Stimulated activated CD4-positive, alpha-beta T cell treated with anti-CD3 and anti-CD28 coated beads, TNF-alpha, amount 100 ng/mL, for 1 hour (primary cell): ENCODE results near the gene ZNF79.

Experiments
- DNase-seq, 3 donors: peaks; one replicate each; pipeline ENCODE4 v3.0.0-alpha.2; 2020; ENCODE audit warnings: low read depth in 3 of 3, low spot score in 1 of 3

ZNF79 gene

DNA sequence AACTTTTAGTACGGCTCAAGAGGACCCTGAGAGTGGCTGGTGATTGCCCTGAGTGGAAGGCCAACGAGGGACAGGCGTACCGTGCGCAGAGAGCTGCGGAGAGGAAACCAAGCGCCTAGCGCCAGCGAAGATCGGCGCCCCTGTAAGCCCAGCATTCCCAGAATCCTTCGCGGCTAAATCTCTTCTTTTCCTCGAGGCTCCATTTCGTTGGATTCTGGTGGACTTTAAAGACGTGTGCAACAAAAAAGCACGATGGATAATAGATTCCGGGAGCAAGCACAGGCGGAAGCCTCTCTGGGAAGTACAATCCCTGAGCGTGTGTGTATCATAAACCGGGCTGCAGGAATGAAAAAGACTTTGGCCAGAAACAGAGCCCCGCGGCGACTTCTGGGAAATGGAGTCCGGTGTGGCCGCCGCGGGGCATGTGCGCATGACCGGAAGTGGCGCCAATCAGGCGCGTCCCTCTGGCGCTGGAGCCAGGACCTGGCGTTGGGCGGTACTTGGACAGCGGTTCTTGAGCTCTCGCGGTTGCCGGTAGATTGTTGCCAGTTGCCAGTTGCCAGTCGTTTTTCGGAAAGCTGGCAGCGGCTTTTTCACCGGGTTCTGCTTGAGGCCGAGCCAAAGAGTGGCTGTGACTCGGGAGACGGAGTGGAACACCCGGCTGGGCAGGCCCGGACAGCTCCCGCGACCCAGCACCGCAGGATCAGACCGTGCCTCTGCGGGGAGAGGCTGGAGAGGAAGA is at the start of gene ZNF79:
Gene ZNF79 (plus strand): TSS at position 449 of the 742 bp plus-strand sequence. CDS start 406 bp downstream, outside the sequence.
- DNase-seq: peak; percentile 61 to 86 (median 78)

DNA sequence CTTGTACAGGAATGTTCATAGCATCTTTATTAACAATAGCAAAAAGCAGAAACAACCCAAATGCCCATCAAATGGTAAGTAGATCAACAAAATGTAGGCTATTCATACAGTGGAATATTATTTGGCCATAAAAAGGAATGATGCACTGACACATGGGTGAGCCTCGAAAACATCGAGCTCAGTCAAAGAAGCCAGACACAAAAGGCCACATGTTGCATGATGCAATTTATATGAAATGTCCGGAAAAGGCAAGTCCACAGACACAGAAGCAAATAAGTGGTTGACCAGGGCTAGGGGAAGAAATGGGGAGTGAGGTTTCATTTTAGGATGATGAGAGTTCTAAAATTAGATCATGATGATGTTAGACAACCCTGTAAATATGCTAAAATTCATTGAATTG is 43.7 kb upstream of the ZNF79 start:
- DNase-seq: no peak

DNA sequence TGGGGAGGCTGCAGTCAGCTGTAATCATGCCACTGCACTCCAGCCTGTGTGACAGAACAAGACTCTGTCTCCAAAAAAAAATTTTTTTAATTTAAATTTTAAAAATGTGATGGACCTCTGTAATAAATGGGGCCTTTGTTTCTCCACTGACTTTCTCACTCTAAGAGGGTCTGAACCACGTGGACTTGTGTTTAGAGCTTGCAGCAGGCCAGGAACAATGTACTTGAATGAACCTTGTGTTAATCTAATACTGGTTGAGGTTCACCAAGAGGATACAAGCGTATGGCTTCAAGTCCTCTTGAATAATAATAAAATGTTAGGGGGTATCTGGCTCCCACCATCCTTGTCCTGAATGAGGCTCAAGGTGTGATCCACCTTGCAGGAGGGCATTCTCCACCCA is 41.6 kb upstream of the ZNF79 start:
- no peak for DNase-seq

DNA sequence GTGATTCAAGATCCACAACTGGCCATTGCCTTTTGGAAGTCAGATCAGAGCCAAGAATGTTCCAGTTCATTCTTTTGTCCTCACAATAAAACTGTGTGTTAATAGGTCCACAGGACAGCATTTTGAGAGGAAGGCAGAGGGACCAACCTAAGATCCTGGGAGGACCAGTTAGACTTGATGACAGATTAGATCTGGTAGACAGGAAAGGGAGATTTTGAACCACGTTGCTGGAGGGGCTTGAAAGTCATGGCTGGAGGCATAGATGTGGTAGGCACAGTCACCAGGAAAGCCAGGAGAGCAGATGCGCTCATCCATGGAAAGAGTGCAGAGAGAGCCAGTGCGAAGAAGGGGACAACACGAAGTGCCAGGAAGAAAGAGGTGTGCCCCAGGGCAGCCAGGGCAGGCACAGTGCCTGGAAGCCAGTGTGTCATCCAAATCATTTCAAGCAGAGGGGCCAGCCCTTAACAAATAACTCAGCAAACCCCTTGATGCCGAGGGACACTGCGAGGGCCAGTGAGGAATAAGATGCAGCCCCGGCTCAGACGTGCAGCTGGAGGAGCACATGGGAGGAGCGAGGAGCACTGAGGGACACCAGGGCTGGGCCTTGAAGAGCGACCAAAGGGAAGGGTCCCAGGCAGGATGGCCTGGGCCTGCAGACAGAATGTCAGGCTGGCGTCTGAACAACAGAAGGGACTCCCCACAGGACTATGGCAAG is 40.0 kb upstream of the ZNF79 start:
- no peak for DNase-seq

DNA sequence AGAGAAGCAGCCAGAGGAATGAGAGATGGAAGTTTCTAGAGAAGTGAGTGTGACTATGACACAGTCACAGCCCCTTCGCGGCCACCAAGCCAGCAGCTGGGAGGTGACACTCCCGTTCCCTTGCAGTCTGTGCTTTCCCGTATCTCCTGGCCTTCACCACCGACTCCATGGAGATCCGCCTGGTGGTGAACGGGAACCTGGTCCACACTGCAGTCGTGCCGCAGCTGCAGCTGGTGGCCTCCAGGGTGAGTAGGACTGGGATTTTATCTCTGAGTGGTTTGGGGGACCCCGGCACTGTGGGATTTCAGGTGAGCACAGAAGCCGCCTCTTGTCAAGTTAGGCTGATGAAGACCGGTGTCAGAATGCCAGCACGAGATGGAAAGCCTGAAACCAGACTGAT is 39.3 kb upstream of the ZNF79 start:
- DNase-seq: no peak

DNA sequence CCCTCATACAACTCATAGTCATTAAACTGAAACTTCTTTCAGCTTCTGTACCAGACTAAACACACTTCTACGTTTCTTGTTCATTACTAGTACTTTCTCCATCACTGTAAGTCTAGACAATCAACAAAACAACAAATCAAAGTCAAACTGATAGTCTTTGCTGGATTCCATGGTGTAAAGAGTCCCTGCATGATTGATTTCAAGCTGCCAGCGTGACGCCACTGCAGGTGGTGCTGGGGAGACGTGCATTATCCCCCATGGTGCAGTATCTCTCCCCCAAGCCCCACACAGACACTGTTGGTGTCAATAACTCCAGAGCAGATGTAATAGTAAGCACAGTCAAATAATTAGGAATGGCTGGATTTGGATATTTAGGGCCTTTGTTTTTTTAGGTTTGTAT is 37.9 kb upstream of the ZNF79 start:
- DNase-seq: no peak

DNA sequence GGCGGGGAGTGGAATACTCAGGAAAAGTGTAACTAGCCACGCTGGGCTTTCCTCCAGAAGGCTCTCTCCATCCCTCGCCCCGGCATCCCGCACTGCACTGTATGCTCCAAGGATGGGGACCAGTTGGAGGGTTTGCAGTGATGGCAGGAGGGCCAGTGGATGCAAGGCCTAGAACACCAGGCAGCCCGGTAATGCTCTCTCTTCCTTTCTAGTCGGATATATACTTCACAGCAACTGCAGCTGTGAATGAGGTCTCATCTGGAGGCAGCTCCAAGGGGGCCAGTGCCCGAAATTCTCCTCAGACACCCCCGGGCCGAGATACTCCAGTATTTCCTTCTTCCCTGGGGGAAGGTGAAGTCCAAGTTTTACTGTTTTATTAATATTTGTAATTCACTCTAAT is 37.2 kb upstream of the ZNF79 start:
- no peak for DNase-seq

DNA sequence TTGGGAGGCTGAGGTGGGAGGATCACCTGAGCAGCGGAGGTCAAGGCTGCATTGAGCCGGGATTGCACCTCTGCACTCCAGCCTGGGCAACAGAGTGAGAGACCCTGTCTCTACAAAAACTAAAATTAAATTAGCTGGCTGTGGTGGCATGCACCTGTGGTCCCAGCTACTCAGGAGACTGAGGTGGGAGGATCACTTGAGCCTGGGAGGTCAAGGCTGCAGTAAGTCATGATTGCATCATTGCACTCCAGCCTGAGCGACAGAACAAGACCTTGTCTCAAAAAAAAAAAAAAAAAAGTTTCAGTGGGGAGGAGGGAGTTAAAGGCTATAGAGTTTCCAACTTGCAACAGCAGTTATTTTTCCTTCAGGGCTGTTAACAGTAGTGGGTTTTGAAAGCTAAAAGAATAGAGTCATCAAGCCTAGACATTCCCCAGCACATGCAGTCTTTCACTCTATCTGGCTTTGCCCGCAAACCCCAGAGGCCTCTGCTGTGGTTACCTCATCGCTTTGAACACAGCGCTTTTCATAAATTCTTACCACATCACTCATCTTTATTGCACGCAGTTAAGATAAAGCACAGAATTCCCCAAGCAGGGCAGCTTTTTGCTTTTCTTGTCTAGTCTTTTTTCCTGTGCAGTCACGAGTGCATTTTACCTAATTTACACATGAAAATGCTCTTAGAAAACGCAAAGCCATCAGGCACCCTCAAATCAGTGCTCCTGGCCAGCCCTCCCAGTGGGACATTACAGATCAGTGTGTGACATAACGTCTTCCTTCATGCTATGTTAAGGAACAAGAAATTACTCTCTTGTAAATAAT is 35.9 kb upstream of the ZNF79 start:
- peak; percentile 53 to 73 (median 68) for DNase-seq

DNA sequence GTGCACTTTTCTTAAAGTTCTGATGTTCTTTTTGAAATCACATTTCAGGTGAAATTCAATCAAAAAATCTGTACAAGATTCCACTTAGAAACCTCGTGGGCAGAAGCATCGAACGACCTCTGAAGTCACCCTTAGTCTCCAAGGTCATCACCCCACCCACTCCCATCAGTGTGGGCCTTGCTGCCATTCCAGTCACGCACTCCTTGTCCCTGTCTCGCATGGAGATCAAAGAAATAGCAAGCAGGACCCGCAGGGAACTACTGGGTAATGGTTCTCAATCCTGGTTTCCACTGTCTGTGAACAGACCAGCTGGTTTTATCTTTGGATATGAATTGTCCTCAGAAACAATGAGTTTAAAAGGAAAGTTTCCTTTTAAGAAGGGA is 35.3 kb upstream of the ZNF79 start:
- no peak for DNase-seq

DNA sequence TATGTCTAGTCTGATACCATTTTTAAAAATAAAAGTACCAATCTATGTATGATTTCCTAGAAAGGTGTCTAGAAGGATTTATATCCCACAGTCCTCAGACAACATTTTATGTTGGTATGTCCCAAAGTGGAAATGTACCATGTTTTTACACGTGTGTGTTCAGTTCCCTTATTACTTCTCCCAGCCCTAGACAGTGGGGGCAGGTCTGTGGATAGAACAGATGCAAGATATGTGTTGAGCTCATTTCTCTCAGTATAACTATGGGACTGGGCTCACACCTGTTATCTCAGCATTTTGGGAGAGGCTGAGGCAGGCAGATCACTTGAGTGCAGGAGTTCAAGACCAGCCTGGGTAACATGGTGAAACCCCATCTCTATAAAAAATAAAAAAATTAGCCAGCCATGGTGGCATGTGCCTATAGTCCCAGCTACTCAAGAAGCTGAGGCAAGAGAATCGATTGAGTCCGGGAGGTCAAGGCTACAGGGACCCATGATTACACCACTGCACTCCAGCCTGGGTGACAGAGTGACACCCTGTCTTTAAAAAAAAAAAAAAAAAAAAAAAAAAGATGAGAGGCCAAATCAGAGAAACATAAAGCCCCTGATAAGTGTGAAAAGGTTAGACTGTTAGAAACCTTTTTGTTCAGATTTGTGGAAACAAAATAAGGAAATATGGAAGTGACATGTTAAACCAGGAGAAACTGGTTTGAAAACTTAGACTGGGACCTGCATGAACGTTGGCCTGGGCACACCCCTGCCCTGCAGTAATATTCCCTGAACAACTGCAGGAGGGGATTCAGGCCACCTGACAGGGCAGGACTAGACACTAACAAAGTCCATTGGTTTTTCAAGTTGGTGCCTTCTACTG is 34.6 kb upstream of the ZNF79 start:
- DNase-seq: no peak

DNA sequence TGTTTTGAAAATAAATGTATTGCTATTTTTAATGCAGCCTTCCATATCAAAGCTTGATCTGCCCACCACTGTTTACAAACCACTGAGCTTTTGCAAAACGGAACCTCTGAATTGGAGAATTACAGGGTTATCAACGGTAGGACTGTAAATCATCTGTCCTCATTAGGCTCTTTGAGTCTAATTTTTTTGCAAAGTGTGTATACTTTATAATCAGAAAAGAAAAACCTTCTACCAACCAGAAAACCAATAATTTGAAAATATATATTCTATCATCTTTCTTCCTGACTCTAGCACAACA is 34.0 kb upstream of the ZNF79 start:
- DNase-seq: no peak

DNA sequence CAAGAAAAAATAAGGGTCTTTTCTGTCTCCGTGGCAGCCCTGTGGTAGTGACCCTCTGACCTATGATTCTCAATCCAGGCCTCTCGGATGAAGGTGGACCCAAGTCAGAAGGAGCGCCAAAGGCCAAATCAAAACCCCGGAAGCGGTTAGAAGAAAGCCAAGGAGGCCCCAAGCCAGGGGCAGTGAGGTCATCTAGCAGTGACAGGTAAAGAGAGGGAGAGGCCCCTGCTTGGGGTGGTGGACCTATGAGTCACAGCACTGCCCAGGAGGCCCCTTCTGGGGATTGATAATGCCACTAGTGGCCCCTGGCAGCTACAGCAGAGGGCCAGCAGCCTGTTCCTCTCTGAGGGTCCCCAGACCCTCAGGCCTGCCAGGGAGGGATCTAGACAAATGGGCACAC is 33.6 kb upstream of the ZNF79 start:
- DNase-seq: no peak

DNA sequence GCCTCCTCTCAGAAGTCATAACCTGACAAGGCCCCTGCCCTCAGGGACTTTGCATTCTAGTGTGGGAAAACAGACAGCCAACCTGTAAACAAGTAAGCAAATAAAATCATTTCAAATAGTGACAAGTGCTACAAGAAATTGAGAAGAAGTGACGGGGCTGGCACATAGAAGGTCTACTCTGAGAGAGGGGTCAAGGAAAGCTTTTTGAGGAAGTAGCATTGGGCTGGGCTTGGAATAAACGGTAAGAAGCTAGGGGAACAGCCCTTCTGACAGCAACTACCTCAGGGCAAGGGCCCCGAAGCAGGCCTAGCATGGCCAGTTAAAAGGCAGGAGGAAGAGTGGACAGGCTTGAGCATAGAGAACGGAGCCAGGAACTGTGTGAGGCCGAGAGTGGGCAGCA is 32.0 kb upstream of the ZNF79 start:
- DNase-seq: no peak

DNA sequence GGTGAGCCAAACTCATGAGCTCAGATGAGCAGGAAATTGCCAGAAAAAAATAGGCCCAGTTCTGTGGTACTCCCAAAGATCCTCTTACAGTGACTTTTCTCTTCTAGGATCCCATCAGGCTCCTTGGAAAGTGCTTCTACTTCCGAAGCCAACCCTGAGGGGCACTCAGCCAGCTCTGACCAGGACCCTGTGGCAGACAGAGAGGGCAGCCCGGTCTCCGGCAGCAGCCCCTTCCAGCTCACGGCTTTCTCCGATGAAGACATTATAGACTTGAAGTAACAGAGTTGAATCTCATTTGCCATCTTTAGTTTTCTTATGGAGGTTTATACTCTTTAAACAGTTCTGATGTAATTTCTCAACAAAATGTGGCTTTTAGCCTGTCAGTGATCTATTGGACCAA is 31.2 kb upstream of the ZNF79 start:
- no peak for DNase-seq

DNA sequence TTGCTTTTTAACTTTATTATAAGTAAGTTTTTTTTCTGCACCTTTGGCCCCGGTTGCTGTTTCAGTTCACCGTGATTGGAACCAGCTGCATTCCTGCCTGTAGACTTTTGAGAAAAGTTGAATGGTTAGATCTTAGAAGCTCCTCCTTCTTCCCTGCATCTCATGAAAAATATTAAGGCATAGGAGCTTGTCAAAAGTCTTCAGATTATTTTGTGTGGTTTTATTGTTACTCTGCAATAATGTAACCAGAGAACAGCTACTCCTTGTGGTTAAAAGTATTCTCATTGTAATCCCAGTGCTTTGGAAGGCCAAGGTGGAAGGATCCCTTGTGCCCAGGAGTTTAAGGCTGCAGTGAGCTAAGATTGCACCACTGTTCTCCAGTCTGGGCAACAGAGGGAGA is 30.5 kb upstream of the ZNF79 start:
- no peak for DNase-seq

DNA sequence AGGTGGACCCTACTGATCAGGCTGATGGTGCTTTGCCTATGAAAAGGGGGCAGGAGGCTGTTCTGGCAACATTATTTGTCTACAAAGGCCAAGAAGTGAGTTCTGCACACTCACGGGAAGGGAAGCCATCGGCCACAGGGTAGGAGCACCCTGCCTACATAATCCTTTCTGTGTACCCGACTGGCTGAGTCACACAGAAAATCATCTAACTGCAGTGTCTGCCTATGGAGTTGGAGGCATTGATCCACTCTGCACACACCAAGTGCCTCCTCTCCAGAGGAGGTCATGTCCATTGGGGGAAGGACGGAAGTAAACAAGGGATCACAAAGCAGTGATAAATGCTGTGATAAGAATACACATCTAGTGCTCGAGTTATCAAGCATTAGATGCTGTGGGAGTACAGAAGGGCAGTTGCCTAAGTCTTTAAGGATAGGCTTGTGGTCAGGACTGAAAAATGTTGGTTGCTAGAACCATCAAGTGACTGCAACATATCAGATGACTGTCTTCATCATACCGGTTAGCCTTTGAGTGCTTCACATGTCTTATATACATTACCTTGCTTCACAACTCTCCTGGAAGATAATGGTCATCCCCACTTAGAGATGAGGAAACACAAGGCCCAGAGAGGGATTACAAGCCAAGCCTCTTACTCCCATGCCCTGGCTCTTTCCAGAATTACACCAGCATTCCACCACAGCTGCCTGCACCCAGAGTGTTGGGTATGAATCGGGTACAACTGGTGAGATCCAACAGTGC is 28.5 kb upstream of the ZNF79 start:
- DNase-seq: no peak

DNA sequence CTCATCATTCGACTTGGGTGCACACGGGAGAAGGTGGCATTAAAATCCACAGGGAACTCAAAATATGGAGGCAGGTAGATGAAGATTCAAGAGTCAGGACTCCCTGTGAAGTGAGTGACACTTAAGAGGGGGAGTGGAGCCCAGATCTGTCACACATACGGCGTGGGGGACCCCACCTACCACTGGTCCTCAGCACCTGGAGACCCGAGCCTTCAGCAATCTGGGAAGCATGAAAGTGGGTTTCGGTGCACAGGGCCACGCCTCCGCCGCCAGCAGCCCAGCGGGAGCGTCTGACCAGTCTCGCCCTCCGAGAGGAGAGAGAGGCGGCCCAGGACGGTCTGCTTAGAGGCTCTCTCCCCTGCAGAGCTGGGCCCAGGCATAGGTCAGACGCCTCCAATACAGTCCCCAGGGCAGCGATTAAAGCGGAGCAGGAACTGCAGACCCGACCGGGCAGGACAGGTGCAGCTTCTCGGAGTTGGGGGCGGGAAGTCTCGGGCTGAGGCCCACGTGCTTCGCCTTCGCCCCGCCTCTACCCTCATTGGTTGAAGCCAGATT is 27.9 kb upstream of the ZNF79 start:
- DNase-seq: no peak

DNA sequence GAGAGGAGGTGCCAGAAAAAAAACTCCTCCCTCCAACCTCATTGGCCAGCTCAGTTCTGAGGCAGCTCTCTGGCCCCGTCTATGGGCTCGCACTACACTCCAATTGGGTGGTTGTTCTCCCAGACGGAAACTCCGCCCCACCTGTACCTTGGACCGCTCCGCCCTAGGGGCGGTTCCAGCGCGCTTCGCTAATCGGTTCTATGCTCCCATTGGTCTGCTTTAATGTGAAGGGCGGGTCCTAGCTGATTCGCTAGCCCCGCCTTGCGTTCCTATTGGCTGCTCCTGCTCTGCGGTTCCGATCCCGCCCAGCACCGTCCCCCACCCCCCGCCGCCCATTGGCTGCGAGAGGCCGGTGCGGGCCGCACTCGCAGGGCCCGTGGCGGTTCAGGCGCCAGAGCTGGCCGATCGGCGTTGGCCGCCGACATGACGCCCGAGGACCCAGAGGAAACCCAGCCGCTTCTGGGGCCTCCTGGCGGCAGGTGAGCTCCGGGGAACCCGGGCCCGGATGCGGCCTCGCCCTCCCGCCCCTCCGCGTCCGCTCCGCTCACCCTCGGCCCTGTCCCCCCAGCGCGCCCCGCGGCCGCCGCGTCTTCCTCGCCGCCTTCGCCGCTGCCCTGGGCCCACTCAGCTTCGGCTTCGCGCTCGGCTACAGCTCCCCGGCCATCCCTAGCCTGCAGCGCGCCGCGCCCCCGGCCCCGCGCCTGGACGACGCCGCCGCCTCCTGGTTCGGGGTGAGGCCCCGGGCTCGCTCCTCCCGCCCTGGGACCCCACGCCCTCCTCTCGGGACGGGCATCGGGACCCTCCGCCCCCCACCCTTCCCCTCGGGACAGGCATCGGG is 27.2 kb upstream of the ZNF79 start, which contains the start of gene SLC2A8:
Gene SLC2A8 (plus strand): TSS at position 362 of the 838 bp plus-strand sequence. CDS start 62 bp downstream, at position 424.
- peak; percentile 62 to 65 (median 64) for DNase-seq

DNA sequence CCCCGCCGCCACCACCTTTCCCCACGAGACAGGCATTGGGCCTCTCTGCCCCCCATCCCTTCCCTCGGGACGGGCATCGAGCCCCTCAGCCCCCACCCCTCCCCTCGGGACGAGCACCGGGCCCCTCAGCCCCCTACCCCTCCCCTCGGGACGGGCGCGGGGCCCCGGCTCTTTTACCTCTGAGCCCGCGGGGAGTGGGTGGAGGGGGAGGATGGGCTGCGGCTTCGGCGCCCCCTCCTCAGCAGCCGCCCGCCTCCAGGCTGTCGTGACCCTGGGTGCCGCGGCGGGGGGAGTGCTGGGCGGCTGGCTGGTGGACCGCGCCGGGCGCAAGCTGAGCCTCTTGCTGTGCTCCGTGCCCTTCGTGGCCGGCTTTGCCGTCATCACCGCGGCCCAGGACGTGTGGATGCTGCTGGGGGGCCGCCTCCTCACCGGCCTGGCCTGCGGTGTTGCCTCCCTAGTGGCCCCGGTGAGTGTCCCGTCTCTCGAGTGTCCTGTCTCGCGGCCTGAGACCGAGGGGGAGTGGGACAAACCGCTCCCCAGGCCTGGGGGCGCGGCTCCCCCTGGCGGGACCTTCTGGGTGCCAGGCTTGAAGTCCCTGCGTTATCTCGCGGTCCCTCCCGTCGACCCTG is 26.4 kb upstream of the ZNF79 start:
- DNase-seq: peak in 1 of 3 donors; percentile 26
